A549 (cell line): Measurements from ENCODE around the gene LSP1. TPM values are rescaled to one million over a fixed set of nuclear protein-coding genes. Genes with fewer than 3 reads are reported as not detected.
A peak's percentile ranks its signal among the peaks of the same experiment; 100 is the strongest.

Experiments
- ATAC-seq, 2 experiments: fragments of 200-7000 bp in 1 of 2; fragments of >200 bp in 1 of 2; cut with Nextera tagmentation in 1 of 2; cut with Tn5 transposase in 1 of 2; 3 replicates each; pipeline versions ENCODE4 v1.8.0 to v1.9.1; 2018 to 2020; ENCODE audit warnings: mild to moderate bottlenecking in 1 of 2, moderate library complexity in 1 of 2
- CTCF ChIA-PET: fragments of 300-600 bp; sonication (Branson Sonifier 250); formaldehyde crosslinking; extraction: SDS; loops from one replicate; lab custom pipeline; 2021; ENCODE audit warnings: antibody characterized with exemption, inconsistent platforms; lab: Yijun Ruan, JAX
- POLR2A ChIA-PET: fragments of 350-600 bp; formaldehyde crosslinking; extraction: SDS; loops from one replicate; lab custom pipeline; 2021; ENCODE audit warnings: antibody characterized with exemption, inconsistent platforms; lab: Yijun Ruan, JAX
- DNase-seq, 2 experiments: peaks; one replicate each; pipeline versions ENCODE4 v3.0.0 to v3.0.0-alpha.2; 2011 to 2016; ENCODE audit warnings: low read depth in 1 of 2, low spot score in 1 of 2
- FAIRE-seq: peaks from 2 replicates; lab custom pipeline; 2011; peaks lifted over from hg19 to GRCh38; lab: Jason Lieb, UNC
- H3K27ac ChIP-seq, 2 experiments: fragments of >200 bp; sonication (Bioruptor Twin); formaldehyde crosslinking; 3 replicates each; pipeline ENCODE4 v1.5.1; 2016 to 2017
- H3K4me1 ChIP-seq: fragments of >200 bp; sonication (Bioruptor Twin); formaldehyde crosslinking; 3 replicates; pipeline ENCODE4 v1.6.1; 2016
- H3K4me2 ChIP-seq: fragments of >200 bp; sonication (Bioruptor Twin); formaldehyde crosslinking; 3 replicates; pipeline ENCODE4 v1.6.1; 2016
- H3K4me3 ChIP-seq: fragments of >200 bp; sonication (Bioruptor Twin); formaldehyde crosslinking; 3 replicates; pipeline ENCODE4 v1.5.1; 2016
- H3K9me3 ChIP-seq: fragments of >200 bp; sonication (Bioruptor Twin); formaldehyde crosslinking; 3 replicates; pipeline ENCODE4 v1.6.1; 2016
- ATOH8 ChIP-seq: fragments of 250-450 bp; sonication (Bioruptor Pico); IDR thresholded peaks from 2 replicates; pipeline ENCODE4 v1.5.0; 2020; ENCODE audit warnings: low read depth, mild to moderate bottlenecking, moderate library complexity
- BHLHE40 ChIP-seq: IDR thresholded peaks from 2 replicates; pipeline ENCODE4 v1.6.1; 2012; ENCODE audit warnings: low read depth, low read length, inconsistent platforms
- CBX2 ChIP-seq: fragments of 200-600 bp; sonication (generic); IDR thresholded peaks from 2 replicates; pipeline ENCODE4 v1.6.1; 2016; ENCODE audit warnings: low read depth, mild to moderate bottlenecking, borderline replicate concordance
- CTCF ChIP-seq: fragments of >200 bp; sonication (Bioruptor Twin); formaldehyde crosslinking; IDR thresholded peaks from 3 replicates; pipeline ENCODE4 v1.5.1; 2016
- E2F6 ChIP-seq: IDR thresholded peaks from 2 replicates; pipeline ENCODE4 v1.6.1; 2012; ENCODE audit warnings: low read depth, borderline replicate concordance
- EHF ChIP-seq: fragments of 250-450 bp; sonication (Bioruptor Pico); IDR thresholded peaks from 2 replicates; pipeline ENCODE4 v1.5.0; 2020; ENCODE audit warnings: mild to moderate bottlenecking
- ESRRA ChIP-seq: fragments of 150-350 bp; IDR thresholded peaks from 2 replicates; pipeline ENCODE4 v1.6.1; 2014; ENCODE audit warnings: mild to moderate bottlenecking, low read length, borderline replicate concordance
- FOSL2 ChIP-seq, 2 experiments: fragments of 450-650 bp in 1 of 2; fragments of >200 bp in 1 of 2; sonication (Bioruptor Twin) in 1 of 2; formaldehyde crosslinking; IDR thresholded peaks; 2 replicates each; pipeline versions ENCODE4 v1.5.0 to v1.6.1; 2016 to 2020; ENCODE audit warnings: mild to moderate bottlenecking in 1 of 2, moderate library complexity in 1 of 2
- HMGXB4 ChIP-seq: fragments of 250-450 bp; sonication (Bioruptor Pico); IDR thresholded peaks from 2 replicates; pipeline ENCODE4 v1.5.0; 2021; ENCODE audit warnings: mild to moderate bottlenecking, moderate library complexity, borderline replicate concordance
- HOXA7 ChIP-seq: fragments of 250-450 bp; sonication (Bioruptor Pico); IDR thresholded peaks from 2 replicates; pipeline ENCODE4 v1.5.0; 2020; ENCODE audit warnings: mild to moderate bottlenecking, moderate library complexity
- HOXB5 ChIP-seq: fragments of 250-450 bp; sonication (Bioruptor Pico); IDR thresholded peaks from 2 replicates; pipeline ENCODE4 v1.5.0; 2020; ENCODE audit warnings: mild to moderate bottlenecking, moderate library complexity
- JUN ChIP-seq, 2 experiments: fragments of >200 bp; sonication (Bioruptor Twin); formaldehyde crosslinking; IDR thresholded peaks; 2 replicates in 1 of 2; 3 replicates in 1 of 2; pipeline ENCODE4 v1.6.1; 2016 to 2017
- JUNB ChIP-seq: fragments of >200 bp; sonication (Bioruptor Twin); formaldehyde crosslinking; IDR thresholded peaks from 2 replicates; pipeline ENCODE4 v1.6.1; 2016
- MYC ChIP-seq: IDR thresholded peaks from 2 replicates; pipeline ENCODE4 v1.6.1; 2012; ENCODE audit warnings: mild to moderate bottlenecking, inconsistent platforms, low read length, improper control_type of control experiment, borderline replicate concordance
- NR3C1 ChIP-seq: fragments of >200 bp; sonication (Bioruptor Twin); formaldehyde crosslinking; IDR thresholded peaks from 3 replicates; pipeline ENCODE4 v1.6.1; 2017
- RAD21 ChIP-seq, 2 experiments: fragments of >200 bp in 1 of 2; sonication (Bioruptor Twin) in 1 of 2; formaldehyde crosslinking in 1 of 2; IDR thresholded peaks in 1 of 2; conservative IDR thresholded peaks in 1 of 2; 2 replicates in 1 of 2; 3 replicates in 1 of 2; pipeline ENCODE4 v1.6.1; 2012 to 2018; ENCODE audit warnings: inconsistent platforms in 1 of 2
- RCOR1 ChIP-seq: fragments of 150-350 bp; IDR thresholded peaks from 2 replicates; pipeline ENCODE4 v1.6.1; 2014; ENCODE audit warnings: antibody characterized with exemption, low read length, low read depth
- RFX5 ChIP-seq: fragments of 450-650 bp; IDR thresholded peaks from 2 replicates; pipeline ENCODE4 v1.7.1; 2014; ENCODE audit warnings: antibody characterized with exemption, mild to moderate bottlenecking, moderate library complexity
- SMC3 ChIP-seq: fragments of >200 bp; sonication (Bioruptor Twin); formaldehyde crosslinking; IDR thresholded peaks from 3 replicates; pipeline ENCODE4 v1.6.1; 2018; ENCODE audit warnings: inconsistent platforms
- SREBF2 ChIP-seq: fragments of 450-650 bp; IDR thresholded peaks from 2 replicates; pipeline ENCODE4 v1.6.1; 2014; ENCODE audit warnings: mild to moderate bottlenecking, moderate library complexity
- TFCP2L1 ChIP-seq: fragments of 250-450 bp; sonication (Bioruptor Pico); IDR thresholded peaks from 2 replicates; pipeline ENCODE4 v1.5.0; 2021; ENCODE audit warnings: mild to moderate bottlenecking
- ZFP36 ChIP-seq: fragments of 450-650 bp; IDR thresholded peaks from 2 replicates; pipeline ENCODE4 v1.6.1; 2014; ENCODE audit warnings: borderline replicate concordance; ENCODE audit not compliant: partially characterized antibody
- WGBS: methylation state at CpG from one replicate; pipeline ENCODE4 v1.1.6; 2017; ENCODE audit errors: missing lambda C conversion rate; 5-methylcytosine and 5-hydroxymethylcytosine counted together
- polyA plus RNA-seq, 4 experiments: library from polyadenylated mRNA; depleted of rRNA in 3 of 4; stranded (reverse); fragments of >200 nt; fragmentation: RNase III in 1 of 4; extraction: RNeasy Plus Mini Kit Qiagen cat#74134 plus additional on column Dnase treatment in 1 of 4; gene quantifications; 2 replicates in 3 of 4; 3 replicates in 1 of 4; pipeline ENCODE4 v1.2.3, GENCODE V29; 2011 to 2017

LSP1 gene
- polyA plus RNA-seq, 2 of the 4 experiments (the other 2 are of a cell fraction), result 0.67 to 3.5 TPM

- no peak overlapping the region for H3K4me3 ChIP-seq
- ChIA-PET CTCF (interaction anchor here (0.5 to 10.1 kb wide), 54 partner anchors 9 to 313 kb away, joined by 3 to 334 read pairs (median 4); partner anchors contain the start of genes H19, LSP1, MRPL23 and PRR33), POLR2A (no interaction called here)
- peak overlapping the region in 1 of 2 experiments; percentile 65; a peak in 3 of 6 replicates for H3K27ac ChIP-seq
- TF ChIP-seq SMC3 (peak; percentile 44; the same call in 1 of the 3 replicates), EHF (CRISPR knock-in tag) (no peak), ATOH8 (CRISPR knock-in tag) (no peak), NR3C1 (no peak), RAD21 (conservative IDR thresholded peaks at IDR 0.05 in 1 of 2, IDR thresholded peaks at IDR 0.05 in 1 of 2) (peak; percentile 40 to 44; a peak in 4 of 5 replicates), CTCF (peak; percentile 61), RCOR1 (no peak)
- TF ChIP-seq, all 56 proteins: peak for 3
- H3K4me2 ChIP-seq, result peak overlapping the region; percentile 47; the same call in 1 of the 3 replicates
- H3K9me3 ChIP-seq, result no peaks in the 10 kb centered on the region
- H3K4me1 ChIP-seq, result peaks cover 19% of the 10 kb centered on the region; the same call in 2 of the 3 replicates
- peak; percentile 57 to 79; a peak in 4 of 6 replicates for ATAC-seq
- WGBS, result 39% methylated on average over 4 of the region's 26 CpGs
- DNase-seq, result peak; percentile 48 to 80
- no peak for FAIRE-seq
These were observed 23.6 kb downstream of the LSP1 start for GRCh38 chr11:1876361-1877063.

- ATAC-seq (no peak), DNase-seq (no peak), FAIRE-seq (no peak)
- H3K9me3 ChIP-seq, result no peaks in the 10 kb centered on the region
- 86% methylated on average over 17 of the region's 33 CpGs for WGBS
- TF ChIP-seq HOXA7 (CRISPR knock-in tag) (no peak), JUNB (no peak), HOXB5 (no peak), BHLHE40 (no peak), RFX5 (no peak), ZFP36 (no peak), TFCP2L1 (CRISPR knock-in tag) (no peak), SMC3 (no peak), ESRRA (no peak), ATOH8 (CRISPR knock-in tag) (no peak), CBX2 (no peak), FOSL2 (IDR thresholded peaks at IDR 0.05) (no peak), FOSL2 (CRISPR knock-in tag; IDR thresholded peaks at IDR 0.05) (no peak), MYC (no peak), JUN (IDR thresholded peaks at IDR 0.05) (no peak), SREBF2 (no peak), HMGXB4 (CRISPR knock-in tag) (no peak), E2F6 (no peak)
- POLR2A ChIA-PET, result no interaction called here
- H3K27ac ChIP-seq, result no peak overlapping the region
- no peak overlapping the region for H3K4me2 ChIP-seq
- H3K4me1 ChIP-seq, result peaks cover 19% of the 10 kb centered on the region; the same call in 2 of the 3 replicates
- CTCF ChIA-PET, result interaction anchor here (0.7 to 10.1 kb wide), 34 partner anchors 14 to 274 kb away, joined by 3 to 334 read pairs (median 5); partner anchors contain the start of genes H19, MRPL23, PRR33 and TNNI2
- H3K4me3 ChIP-seq, result no peak overlapping the region
These were observed 24.6 kb downstream of the LSP1 start for GRCh38 chr11:1877211-1878136.
